Mesothelial cell of epicardium (in vitro differentiated cells): ENCODE data around the gene ANO9. TPM values are rescaled to one million over a fixed set of nuclear protein-coding genes. Genes with fewer than 3 reads are reported as not detected.
"Not testable (repeated sequence)": the region's sequence is repeated elsewhere in the genome, so short reads cannot be mapped to it uniquely, and the experiment has no call there.

ENCODE experiments used
- DNase-seq, 2 experiments: peaks; one replicate each; pipeline ENCODE4 v3.0.0; 2021; ENCODE audit warnings: low spot score in 2 of 2; ENCODE audit not compliant: unreplicated experiment in 2 of 2
- H3K27ac Mint-ChIP-seq: 2 replicates; pipeline ENCODE4 v1.8.0; 2021; ENCODE audit warnings: mixed read lengths
- H3K27me3 Mint-ChIP-seq: 2 replicates; pipeline ENCODE4 v1.8.0; 2021; ENCODE audit warnings: low read depth, mixed read lengths
- H3K36me3 Mint-ChIP-seq: 2 replicates; pipeline ENCODE4 v1.8.0; 2021; ENCODE audit warnings: mixed read lengths
- H3K4me1 Mint-ChIP-seq: 2 replicates; pipeline ENCODE4 v1.8.0; 2021; ENCODE audit warnings: mixed read lengths
- H3K4me3 Mint-ChIP-seq: 2 replicates; pipeline ENCODE4 v1.8.0; 2021; ENCODE audit warnings: mild to moderate bottlenecking, moderate library complexity, mixed read lengths
- H3K9me3 Mint-ChIP-seq: 2 replicates; pipeline ENCODE4 v1.8.0; 2021; ENCODE audit warnings: mixed read lengths
- total RNA-seq: library from RNA; stranded (reverse); gene quantifications from 3 replicates; pipeline ENCODE4 v1.2.1, GENCODE V29; 2021
- TF ChIP-seq, protein P1 (sequence below): fragments of 200-600 bp; sonication (generic); IDR thresholded peaks from one replicate; pipeline ENCODE4 v1.5.0; 2021; ENCODE audit warnings: antibody characterized with exemption; ENCODE audit not compliant: unreplicated experiment

The ANO9 gene
- total RNA-seq, 1 donor from 2014 or later, result 30.6 TPM

DNA sequence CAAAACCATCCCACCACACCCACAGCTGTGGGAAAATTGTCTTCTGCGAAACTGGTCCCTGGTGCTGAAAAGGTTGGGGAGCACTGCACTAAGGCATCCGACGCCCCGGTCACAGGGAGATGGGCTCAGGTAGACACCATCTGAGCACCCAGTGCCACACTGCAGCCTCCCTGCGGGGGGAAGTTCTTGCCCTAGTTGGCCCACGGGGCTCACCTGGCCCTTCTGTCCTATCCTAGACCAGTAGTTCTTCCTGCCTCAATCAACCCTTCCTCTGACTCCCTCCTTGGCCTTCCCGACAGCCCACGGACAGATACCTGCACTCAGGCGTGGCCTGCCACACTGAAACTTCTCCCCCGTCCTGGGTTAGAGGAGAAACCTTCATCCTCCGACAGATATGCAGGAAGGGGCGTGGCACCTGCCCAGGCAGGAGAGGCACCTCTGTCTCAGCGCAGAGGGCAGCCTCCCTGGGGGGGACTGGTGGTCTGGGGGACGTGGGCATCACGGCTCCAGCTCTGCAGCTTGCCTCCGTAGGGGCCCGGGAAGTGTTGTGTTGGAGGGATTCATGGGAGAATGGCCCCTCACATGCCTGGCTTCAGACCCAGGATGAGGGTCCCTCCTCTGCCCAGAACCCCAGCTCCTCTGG is 4.5 kb downstream of the ANO9 start:
- H3K36me3 Mint-ChIP-seq, result no peaks in the 10 kb centered on the region
- TF ChIP-seq, protein P1, sequence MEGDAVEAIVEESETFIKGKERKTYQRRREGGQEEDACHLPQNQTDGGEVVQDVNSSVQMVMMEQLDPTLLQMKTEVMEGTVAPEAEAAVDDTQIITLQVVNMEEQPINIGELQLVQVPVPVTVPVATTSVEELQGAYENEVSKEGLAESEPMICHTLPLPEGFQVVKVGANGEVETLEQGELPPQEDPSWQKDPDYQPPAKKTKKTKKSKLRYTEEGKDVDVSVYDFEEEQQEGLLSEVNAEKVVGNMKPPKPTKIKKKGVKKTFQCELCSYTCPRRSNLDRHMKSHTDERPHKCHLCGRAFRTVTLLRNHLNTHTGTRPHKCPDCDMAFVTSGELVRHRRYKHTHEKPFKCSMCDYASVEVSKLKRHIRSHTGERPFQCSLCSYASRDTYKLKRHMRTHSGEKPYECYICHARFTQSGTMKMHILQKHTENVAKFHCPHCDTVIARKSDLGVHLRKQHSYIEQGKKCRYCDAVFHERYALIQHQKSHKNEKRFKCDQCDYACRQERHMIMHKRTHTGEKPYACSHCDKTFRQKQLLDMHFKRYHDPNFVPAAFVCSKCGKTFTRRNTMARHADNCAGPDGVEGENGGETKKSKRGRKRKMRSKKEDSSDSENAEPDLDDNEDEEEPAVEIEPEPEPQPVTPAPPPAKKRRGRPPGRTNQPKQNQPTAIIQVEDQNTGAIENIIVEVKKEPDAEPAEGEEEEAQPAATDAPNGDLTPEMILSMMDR, result no peak
- no peak overlapping the region for H3K4me3 Mint-ChIP-seq
- H3K4me1 Mint-ChIP-seq, result peaks cover 2% of the 10 kb centered on the region
- H3K9me3 Mint-ChIP-seq, result peaks cover 5% of the 10 kb centered on the region
- DNase-seq, result no peak
- no peaks in the 10 kb centered on the region for H3K27me3 Mint-ChIP-seq
- no peak overlapping the region for H3K27ac Mint-ChIP-seq

DNA sequence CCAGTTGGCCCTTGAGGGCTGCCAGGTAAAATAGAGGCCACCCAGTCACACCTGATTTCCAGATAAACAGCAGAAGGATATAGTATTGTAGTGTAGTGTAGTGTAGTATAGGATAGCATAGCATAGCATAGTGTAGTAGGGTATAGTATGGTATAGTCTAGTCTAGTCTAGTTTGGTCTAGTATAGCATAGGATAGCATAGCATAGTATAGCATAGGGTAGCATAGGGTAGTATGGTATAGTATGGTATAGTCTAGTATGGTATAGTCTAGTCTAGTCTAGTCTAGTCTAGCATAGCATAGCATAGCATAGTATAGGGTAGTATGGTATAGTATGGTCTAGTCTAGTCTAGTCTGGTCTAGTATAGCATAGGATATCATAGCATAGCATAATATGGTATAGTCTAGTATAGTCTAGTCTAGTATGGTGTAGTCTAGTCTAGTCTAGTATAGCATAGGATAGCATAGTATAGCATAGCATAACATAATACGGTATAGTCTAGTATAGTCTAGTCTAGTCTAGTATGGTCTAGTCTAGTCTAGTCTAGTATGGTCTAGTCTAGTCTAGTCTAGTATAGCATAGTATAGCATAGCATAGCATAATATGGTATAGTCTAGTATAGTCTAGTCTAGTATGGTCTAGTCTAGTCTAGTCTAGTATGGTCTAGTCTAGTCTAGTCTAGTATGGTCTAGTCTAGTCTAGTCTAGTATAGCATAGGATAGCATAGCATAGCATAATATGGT is 6.6 kb downstream of the ANO9 start:
- not testable (repeated sequence) for H3K36me3 Mint-ChIP-seq, H3K27me3 Mint-ChIP-seq, H3K4me3 Mint-ChIP-seq, H3K27ac Mint-ChIP-seq, H3K4me1 Mint-ChIP-seq, H3K9me3 Mint-ChIP-seq, DNase-seq

DNA sequence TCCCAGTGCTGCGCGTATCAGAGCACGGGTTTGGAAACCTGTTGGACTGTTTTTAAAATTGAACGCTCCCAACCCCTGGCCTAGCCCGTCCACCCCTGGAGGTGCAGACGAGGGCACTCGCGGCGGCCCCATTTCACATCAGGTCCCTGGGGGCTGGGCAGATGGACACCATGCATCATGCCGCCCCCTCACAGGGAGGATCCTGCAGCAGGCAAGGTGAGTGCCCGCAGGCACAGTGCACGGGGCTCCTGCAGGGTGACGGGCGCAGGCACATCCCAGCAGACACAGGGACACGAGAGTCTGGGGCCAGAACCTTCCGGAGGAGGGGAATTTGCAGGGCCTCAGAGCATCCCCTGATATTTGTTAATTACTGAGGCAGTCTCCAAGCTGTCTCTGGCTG is 7.3 kb downstream of the ANO9 start:
- H3K36me3 Mint-ChIP-seq, result no peaks in the 10 kb centered on the region
- no peaks in the 10 kb centered on the region for H3K4me1 Mint-ChIP-seq
- H3K9me3 Mint-ChIP-seq, result peaks cover 5% of the 10 kb centered on the region
- H3K27me3 Mint-ChIP-seq, result no peaks in the 10 kb centered on the region
- no peak overlapping the region for H3K27ac Mint-ChIP-seq
- TF ChIP-seq, protein P1, result no peak
- H3K4me3 Mint-ChIP-seq, result no peak overlapping the region
- DNase-seq, result no peak

DNA sequence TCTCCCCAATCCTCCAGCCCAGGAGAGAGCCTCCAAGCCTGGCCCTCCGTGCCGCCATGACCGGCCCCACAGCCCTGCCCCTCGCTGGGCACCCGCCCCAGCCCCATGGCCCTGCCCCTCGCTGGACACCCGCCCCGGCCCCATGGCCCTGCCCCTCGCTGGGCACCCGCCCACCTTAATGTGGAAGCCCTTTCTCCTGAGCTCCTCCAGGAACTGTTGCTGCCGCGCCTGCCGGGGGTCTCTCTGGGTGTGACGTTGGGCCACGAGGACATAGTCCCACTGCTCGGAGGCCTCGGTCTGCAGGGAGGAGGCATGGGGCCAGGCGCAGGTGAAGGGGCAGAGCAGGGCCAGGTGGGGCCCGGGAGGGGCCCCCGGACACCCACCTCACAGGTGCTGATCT is 8.2 kb downstream of the ANO9 start:
- Mint-ChIP-seq H3K4me1 (no peaks in the 10 kb centered on the region), H3K4me3 (no peak overlapping the region), H3K27ac (no peak overlapping the region), H3K9me3 (peaks cover 5% of the 10 kb centered on the region), H3K27me3 (no peaks in the 10 kb centered on the region), H3K36me3 (no peaks in the 10 kb centered on the region)
- TF ChIP-seq, protein P1, result no peak
- DNase-seq, result no peak

DNA sequence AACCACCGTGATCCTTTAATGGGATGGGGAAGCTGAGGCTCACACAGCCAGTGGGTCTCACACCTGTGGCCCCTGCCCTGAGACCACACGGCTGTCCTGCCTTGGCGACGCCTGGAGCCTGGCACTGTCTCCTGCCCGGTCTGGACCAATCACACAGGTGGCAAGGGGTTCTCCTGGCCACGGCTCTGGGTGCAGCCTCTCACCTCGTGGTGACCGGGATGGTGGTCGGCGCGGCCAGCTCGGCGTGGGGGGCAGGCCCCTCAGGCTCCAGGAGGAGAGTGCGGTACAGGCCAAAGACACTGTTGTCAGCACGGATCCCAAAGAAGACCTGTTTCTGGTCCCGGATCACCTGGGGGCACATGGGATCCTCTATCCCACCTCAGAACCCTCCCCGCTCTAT is 8.7 kb downstream of the ANO9 start:
- H3K4me3 Mint-ChIP-seq, result no peak overlapping the region
- TF ChIP-seq, protein P1, result no peak
- no peaks in the 10 kb centered on the region for H3K36me3 Mint-ChIP-seq
- H3K4me1 Mint-ChIP-seq, result no peaks in the 10 kb centered on the region
- no peaks in the 10 kb centered on the region for H3K27me3 Mint-ChIP-seq
- DNase-seq, result no peak
- H3K9me3 Mint-ChIP-seq, result peaks cover 5% of the 10 kb centered on the region
- H3K27ac Mint-ChIP-seq, result no peak overlapping the region

DNA sequence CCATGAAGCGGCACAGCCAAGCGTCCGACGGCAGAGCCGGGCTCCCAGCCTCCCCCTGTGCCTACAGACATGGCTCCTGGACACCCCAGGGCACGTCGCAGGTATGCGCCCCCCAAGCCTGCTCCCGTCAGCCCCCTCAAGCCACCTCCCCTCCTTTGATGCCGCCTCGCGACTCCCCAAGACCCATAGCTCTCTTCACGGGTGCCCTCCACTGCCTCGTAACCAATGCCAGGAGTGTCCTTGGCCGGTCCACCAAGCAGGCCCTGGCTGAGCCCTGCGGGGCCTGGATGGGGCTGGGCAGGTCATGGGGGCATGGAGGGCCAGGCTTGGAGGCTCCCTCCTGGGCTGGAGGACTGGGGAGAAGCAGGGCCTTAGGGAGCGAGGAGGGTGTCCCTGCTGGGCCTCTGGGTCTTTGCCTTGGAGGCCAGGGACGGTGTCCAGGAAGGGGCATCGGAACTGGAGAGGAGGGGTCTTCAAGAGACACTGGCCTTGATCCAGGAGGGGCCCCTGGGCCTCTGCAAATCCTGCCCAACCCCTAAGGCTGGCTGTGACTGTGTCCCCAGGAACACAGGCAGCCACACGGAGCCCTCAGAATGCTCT is 9.2 kb downstream of the ANO9 start:
- Mint-ChIP-seq H3K36me3 (peaks cover 2% of the 10 kb centered on the region), H3K27me3 (no peaks in the 10 kb centered on the region), H3K4me1 (no peaks in the 10 kb centered on the region), H3K4me3 (no peak overlapping the region), H3K9me3 (peaks cover 5% of the 10 kb centered on the region), H3K27ac (no peak overlapping the region)
- no peak for DNase-seq
- TF ChIP-seq, protein P1, result no peak
